ENCODE measurements around the gene CYB5A.

The CYB5A gene

DNA sequence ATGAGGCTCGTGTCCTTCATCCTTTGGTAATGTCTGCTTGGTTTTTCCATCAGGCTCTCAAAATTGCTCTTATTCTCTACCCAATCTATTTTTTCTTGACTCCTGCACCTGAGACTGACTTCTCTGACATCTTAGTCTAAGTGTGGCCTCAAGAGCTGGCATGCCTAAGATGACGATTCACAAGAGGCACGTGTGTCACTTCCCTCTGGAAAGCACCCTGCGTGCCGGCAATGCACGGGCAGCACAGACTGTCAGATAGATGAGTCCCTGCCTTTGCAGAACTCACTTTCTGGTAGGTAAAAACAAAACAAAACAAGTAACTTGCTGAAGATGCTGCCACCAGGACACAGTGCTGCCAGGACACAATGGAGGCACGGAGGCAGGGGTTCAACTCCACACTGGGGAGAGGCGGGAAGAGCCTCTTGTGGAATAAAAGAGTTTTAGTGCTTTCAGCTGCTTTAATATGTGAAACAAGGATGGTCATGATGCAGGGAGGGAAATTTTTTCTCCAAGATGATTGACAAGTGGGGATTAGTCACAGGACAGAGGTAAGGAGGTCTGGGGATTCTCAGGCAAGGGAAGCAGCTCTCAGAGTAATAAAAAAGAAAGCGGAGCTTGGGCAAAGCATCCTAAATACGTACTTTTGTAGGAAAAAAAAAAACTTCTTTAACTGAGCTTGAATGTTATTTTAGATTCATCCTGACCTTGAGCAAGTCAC is 27.3 kb downstream of the CYB5A start:
- ChIA-PET CTCF (no interaction called here), POLR2A (no interaction called here)
- 0 out of 2 replicates have a peak, but pooled peaks cover 2% of the 10 kb centered on the region for H3K4me1 ChIP-seq (ENCODE audit: control insufficient read depth, insufficient read depth, low read length)
- no peaks in the 10 kb centered on the region for H3K9me3 ChIP-seq (ENCODE audit: control insufficient read depth, insufficient read depth, low read depth, low read length)
- H3K36me3 ChIP-seq (ENCODE audit: control insufficient read depth in 2 of 2, insufficient read depth in 1 of 2, low read length in 2 of 2), result peaks cover 3 to 4% of the 10 kb centered on the region in 2 experiments; a peak in 2 of 3 replicates
- TF ChIP-seq SCRT1 (tag by site-specific recombination; IDR thresholded peaks at IDR 0.05; ENCODE audit: borderline replicate concordance), result no peak
- TF ChIP-seq ZNF785 (tag by site-specific recombination; IDR thresholded peaks at IDR 0.05), result no peak
- TF ChIP-seq ZNF623 (tag by site-specific recombination; IDR thresholded peaks at IDR 0.05), result no peak
- TF ChIP-seq, protein P1, sequence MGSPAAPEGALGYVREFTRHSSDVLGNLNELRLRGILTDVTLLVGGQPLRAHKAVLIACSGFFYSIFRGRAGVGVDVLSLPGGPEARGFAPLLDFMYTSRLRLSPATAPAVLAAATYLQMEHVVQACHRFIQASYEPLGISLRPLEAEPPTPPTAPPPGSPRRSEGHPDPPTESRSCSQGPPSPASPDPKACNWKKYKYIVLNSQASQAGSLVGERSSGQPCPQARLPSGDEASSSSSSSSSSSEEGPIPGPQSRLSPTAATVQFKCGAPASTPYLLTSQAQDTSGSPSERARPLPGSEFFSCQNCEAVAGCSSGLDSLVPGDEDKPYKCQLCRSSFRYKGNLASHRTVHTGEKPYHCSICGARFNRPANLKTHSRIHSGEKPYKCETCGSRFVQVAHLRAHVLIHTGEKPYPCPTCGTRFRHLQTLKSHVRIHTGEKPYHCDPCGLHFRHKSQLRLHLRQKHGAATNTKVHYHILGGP (tag by site-specific recombination; IDR thresholded peaks at IDR 0.05), result no peak
- no peak for TF ChIP-seq ZNF658 (tag by site-specific recombination; IDR thresholded peaks at IDR 0.05)
- TF ChIP-seq ZNF521 (tag by site-specific recombination; IDR thresholded peaks at IDR 0.05), result no peak
- no peak for TF ChIP-seq ZNF610 (tag by site-specific recombination; IDR thresholded peaks at IDR 0.05; ENCODE audit: borderline replicate concordance)
- TF ChIP-seq SP2 (tag by site-specific recombination; IDR thresholded peaks at IDR 0.05), result no peak
- TF ChIP-seq PRDM1 (tag by site-specific recombination; IDR thresholded peaks at IDR 0.05), result no peak
- no peak for TF ChIP-seq ZSCAN23 (tag by site-specific recombination; IDR thresholded peaks at IDR 0.05)
- TF ChIP-seq HOXC10 (CRISPR knock-in tag; IDR thresholded peaks at IDR 0.05), result no peak
- TF ChIP-seq EGR2 (tag by site-specific recombination; IDR thresholded peaks at IDR 0.05; ENCODE audit: low read depth), result no peak
- no peak for TF ChIP-seq ZNF140 (tag by site-specific recombination; IDR thresholded peaks at IDR 0.05)
- no peak for TF ChIP-seq ZNF660 (tag by site-specific recombination; IDR thresholded peaks at IDR 0.05)
- TF ChIP-seq ZNF335 (tag by site-specific recombination; conservative IDR thresholded peaks at IDR 0.05), result no peak
- no peak overlapping the region for H3K27ac ChIP-seq (ENCODE audit: extremely low read depth, low read depth, low read length)
- H3K4me3 ChIP-seq (ENCODE audit: low read depth, low read length), result no peak overlapping the region

DNA sequence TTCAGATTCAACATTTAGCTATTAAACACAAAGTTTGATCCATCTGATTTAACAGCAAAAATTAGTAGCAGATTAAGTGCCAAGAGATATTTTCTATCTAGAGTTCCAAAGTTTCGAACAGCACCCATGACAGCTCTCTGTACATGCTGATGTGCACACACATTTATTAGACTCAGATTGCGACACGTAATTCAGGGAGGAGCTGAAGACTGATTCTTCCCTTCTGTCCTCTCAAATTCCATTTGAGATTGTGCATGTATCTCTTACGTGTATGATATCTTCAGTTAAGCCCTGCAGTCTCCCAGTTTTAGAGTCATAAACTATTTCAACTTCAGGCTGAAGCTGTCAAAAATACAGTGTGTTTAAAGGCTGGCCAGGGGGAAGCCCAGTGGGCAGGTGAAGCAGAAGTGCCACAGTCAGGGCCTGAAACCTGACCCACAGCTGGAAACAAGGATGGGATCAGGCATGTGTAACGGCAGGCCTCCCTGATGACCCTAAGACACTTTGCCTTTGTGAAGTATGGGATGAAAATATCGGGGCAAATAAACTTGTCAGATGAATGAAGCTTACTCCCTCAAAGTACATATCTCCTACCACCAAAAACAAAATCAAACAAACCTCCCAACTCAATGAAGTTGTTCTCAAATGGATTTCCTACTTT is 30.6 kb downstream of the CYB5A start:
- CTCF ChIA-PET, result interaction anchor here (1.1 kb wide), 1 partner anchor 19 kb away, joined by 4 read pairs; no protein-coding TSS in a partner anchor
- TF ChIP-seq KLF8 (tag by site-specific recombination; IDR thresholded peaks at IDR 0.05) (no peak), HOXC10 (CRISPR knock-in tag; IDR thresholded peaks at IDR 0.05) (no peak), BCL11A (tag by site-specific recombination; IDR thresholded peaks at IDR 0.05; ENCODE audit: low read depth) (no peak), ZNF549 (tag by site-specific recombination; IDR thresholded peaks at IDR 0.05) (no peak), ZNF324 (tag by site-specific recombination; IDR thresholded peaks at IDR 0.05) (no peak), ZNF292 (tag by site-specific recombination; IDR thresholded peaks at IDR 0.05; ENCODE audit: borderline replicate concordance, low read depth) (no peak), ZNF701 (tag by site-specific recombination; IDR thresholded peaks at IDR 0.05) (no peak), ZNF10 (tag by site-specific recombination; IDR thresholded peaks at IDR 0.05) (no peak), ZSCAN30 (tag by site-specific recombination; IDR thresholded peaks at IDR 0.05) (no peak), ZNF558 (tag by site-specific recombination; IDR thresholded peaks at IDR 0.05) (no peak), ZNF623 (tag by site-specific recombination; IDR thresholded peaks at IDR 0.05) (no peak), ZNF211 (tag by site-specific recombination; IDR thresholded peaks at IDR 0.05; ENCODE audit: low read depth) (no peak), ZNF629 (tag by site-specific recombination; IDR thresholded peaks at IDR 0.05) (no peak), ZNF670 (tag by site-specific recombination; IDR thresholded peaks at IDR 0.05; ENCODE audit: low read depth) (no peak), ZNF214 (tag by site-specific recombination; IDR thresholded peaks at IDR 0.05; ENCODE audit: borderline replicate concordance) (no peak), GFI1B (tag by site-specific recombination; IDR thresholded peaks at IDR 0.05) (no peak), ZNF621 (tag by site-specific recombination; IDR thresholded peaks at IDR 0.05) (no peak)
- TF ChIP-seq, protein P2, sequence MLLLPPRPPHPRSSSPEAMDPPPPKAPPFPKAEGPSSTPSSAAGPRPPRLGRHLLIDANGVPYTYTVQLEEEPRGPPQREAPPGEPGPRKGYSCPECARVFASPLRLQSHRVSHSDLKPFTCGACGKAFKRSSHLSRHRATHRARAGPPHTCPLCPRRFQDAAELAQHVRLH (tag by site-specific recombination; IDR thresholded peaks at IDR 0.05), result no peak

More for the DNA sequence above, 30.6 kb downstream of the CYB5A start:
- Histone ChIP-seq H3K27ac (ENCODE audit: extremely low read depth, low read depth, low read length) (no peak overlapping the region), H3K36me3 (ENCODE audit: control insufficient read depth in 2 of 2, insufficient read depth in 1 of 2, low read length in 2 of 2) (peaks cover 3 to 4% of the 10 kb centered on the region in 2 experiments; a peak in 2 of 3 replicates), H3K4me3 (ENCODE audit: low read depth, low read length) (no peak overlapping the region), H3K4me1 (ENCODE audit: control insufficient read depth, insufficient read depth, low read length) (no peaks in the 10 kb centered on the region), H3K9me3 (ENCODE audit: control insufficient read depth, insufficient read depth, low read depth, low read length) (no peaks in the 10 kb centered on the region)
- POLR2A ChIA-PET, result no interaction called here

Measured in HEK293 (cell line).